B cell (primary cell): Measurements from ENCODE around the gene NEK5. TPM values are rescaled to one million over a fixed set of nuclear protein-coding genes. Genes with fewer than 3 reads are reported as not detected.

ENCODE experiments used
- ATAC-seq: fragments of 200-7000 bp; cut with Tn5 transposase; one replicate; pipeline ENCODE4 v1.10.0; 2021; ENCODE audit warnings: low read depth, mild to moderate bottlenecking, moderate number of reproducible peaks, moderate library complexity
- CTCF ChIA-PET: fragments of 350-600 bp; sonication (Branson Sonifier 250); formaldehyde crosslinking; loops from one replicate; lab custom pipeline; 2021; ENCODE audit warnings: antibody characterized with exemption, inconsistent platforms; lab: Charles Lee
- POLR2A ChIA-PET: fragments of 350-600 bp; sonication (Branson Sonifier 250); formaldehyde crosslinking; loops from one replicate; lab custom pipeline; 2021; ENCODE audit warnings: antibody characterized with exemption; lab: Charles Lee
- DNase-seq: peaks from one replicate; pipeline ENCODE4 v3.0.0; 2013
- H2AFZ ChIP-seq: 2 replicates; pipeline ENCODE4 v1.6.1; 2012; ENCODE audit warnings: mild to moderate bottlenecking, low read depth, low read length; ENCODE audit not compliant: insufficient read depth, poor library complexity, severe bottlenecking
- H3K27ac ChIP-seq, 2 donors: 1 replicate in 1 of 2; 2 replicates in 1 of 2; pipeline ENCODE4 v1.5.1; 2012 to 2013; ENCODE audit warnings: low read length in 2 of 2, mild to moderate bottlenecking in 2 of 2, moderate library complexity in 1 of 2
- H3K27me3 ChIP-seq, 4 experiments: fragments of 200-600 bp in 1 of 4; sonication (generic) in 1 of 4; replicated peaks in 1 of 4; 1 replicate in 2 of 4; 2 replicates in 2 of 4; pipeline versions ENCODE4 v1.6.1 to v1.7.0; 2013 to 2016; ENCODE audit warnings: low read length in 3 of 4, mild to moderate bottlenecking in 2 of 4, mixed read lengths in 1 of 4, moderate library complexity in 1 of 4; ENCODE audit not compliant: insufficient read depth in 4 of 4, control insufficient read depth in 3 of 4; ENCODE audit errors: control extremely low read depth in 1 of 4
- H3K36me3 ChIP-seq, 2 experiments: replicated peaks in 1 of 2; 1 replicate in 1 of 2; 2 replicates in 1 of 2; pipeline versions ENCODE4 v1.6.1 to v1.7.1; 2013; ENCODE audit warnings: low read length in 1 of 2; ENCODE audit not compliant: insufficient read depth in 2 of 2, control insufficient read depth in 1 of 2; ENCODE audit errors: control extremely low read depth in 1 of 2, extremely low read depth in 1 of 2
- H3K4me1 ChIP-seq, 2 donors: fragments of 200-600 bp in 1 of 2; sonication (generic) in 1 of 2; 1 replicate in 1 of 2; 2 replicates in 1 of 2; pipeline versions ENCODE4 v1.5.1 to v1.6.1; 2013 to 2017; ENCODE audit warnings: low read length in 2 of 2; ENCODE audit not compliant: control insufficient read depth in 2 of 2, insufficient read depth in 2 of 2
- H3K4me2 ChIP-seq: replicated peaks from 2 replicates; pipeline ENCODE3; 2012; ENCODE audit warnings: mild to moderate bottlenecking, low read depth, low read length; ENCODE audit not compliant: poor library complexity, severe bottlenecking
- H3K4me3 ChIP-seq, 5 experiments: fragments of 200-600 bp in 1 of 5; sonication (generic) in 1 of 5; 1 replicate in 3 of 5; 2 replicates in 2 of 5; pipeline versions ENCODE4 v1.5.1 to v1.7.0; 2011 to 2016; ENCODE audit warnings: low read length in 4 of 5, mild to moderate bottlenecking in 4 of 5, low read depth in 2 of 5, control low read depth in 1 of 5, moderate library complexity in 1 of 5; ENCODE audit not compliant: insufficient read depth in 1 of 5; ENCODE audit errors: control extremely low read depth in 1 of 5, extremely low read depth in 1 of 5
- H3K79me2 ChIP-seq: fragments of 200-600 bp; sonication (generic); one replicate; pipeline ENCODE4 v1.6.0; 2016; ENCODE audit warnings: low read length; ENCODE audit not compliant: control insufficient read depth, insufficient read depth
- H3K9ac ChIP-seq: fragments of 200-600 bp; sonication (generic); 2 replicates; pipeline ENCODE4 v1.6.1; 2017; ENCODE audit warnings: mild to moderate bottlenecking, low read length, moderate library complexity
- H3K9me3 ChIP-seq, 3 donors: one replicate each; pipeline versions ENCODE4 v1.6.1 to v1.7.1; 2013; ENCODE audit warnings: low read length in 2 of 3; ENCODE audit not compliant: control insufficient read depth in 2 of 3, insufficient read depth in 1 of 3; ENCODE audit errors: control extremely low read depth in 1 of 3
- H4K20me1 ChIP-seq: 2 replicates; pipeline ENCODE4 v1.6.0; 2012; ENCODE audit warnings: mild to moderate bottlenecking, low read length; ENCODE audit not compliant: insufficient read depth, control insufficient read depth, poor library complexity, severe bottlenecking
- H3K27ac Mint-ChIP-seq: one replicate; pipeline ENCODE4 v1.8.0; 2021; ENCODE audit warnings: mixed read lengths
- H3K27me3 Mint-ChIP-seq: one replicate; pipeline ENCODE4 v1.8.0; 2021; ENCODE audit warnings: mixed read lengths
- H3K4me1 Mint-ChIP-seq: one replicate; pipeline ENCODE4 v1.8.0; 2021; ENCODE audit warnings: mixed read lengths
- H3K4me3 Mint-ChIP-seq: one replicate; pipeline ENCODE4 v1.8.0; 2021; ENCODE audit warnings: mixed read lengths
- H3K9me3 Mint-ChIP-seq: one replicate; pipeline ENCODE4 v1.8.0; 2022; ENCODE audit warnings: mixed read lengths; ENCODE audit not compliant: insufficient read depth
- EZH2 ChIP-seq: IDR thresholded peaks from 2 replicates; pipeline ENCODE4 v1.6.1; 2012; ENCODE audit warnings: borderline replicate concordance, low read depth, mild to moderate bottlenecking, moderate library complexity, low read length; ENCODE audit not compliant: insufficient read depth, poor library complexity, severe bottlenecking
- WGBS: methylation state at CpG from one replicate; pipeline ENCODE4 v1.1.5; 2013; ENCODE audit warnings: missing lambda C conversion rate; ENCODE audit not compliant: insufficient coverage; 5-methylcytosine and 5-hydroxymethylcytosine counted together
- intact Hi-C: fragments of 100-400 bp; cut with micrococcal nuclease; formaldehyde crosslinking; loops from one replicate; pipeline ENCODE4 v1.10.0; 2022
- polyA plus RNA-seq: library from polyadenylated mRNA; depleted of rRNA; stranded (reverse); fragments of >200 nt; gene quantifications from 2 replicates; pipeline ENCODE4 v1.2.3, GENCODE V29; 2012
- total RNA-seq, 2 donors: library from RNA; stranded (reverse); fragments of 120-200 nt in 1 of 2; gene quantifications; 1 replicate in 1 of 2; 2 replicates in 1 of 2; pipeline versions ENCODE4 v1.2.3 to v1.2.4, GENCODE V29; 2013 to 2022
- TF ChIP-seq, protein P1 (sequence below): fragments of 200-600 bp; IDR thresholded peaks from one replicate; pipeline ENCODE4 v1.8.0; 2022; ENCODE audit warnings: antibody characterized with exemption, mild to moderate bottlenecking

NEK5 gene
- total and polyA plus RNA-seq, 2 donors (not counting 1 experiment from before 2014, with no cell fraction given) = not detected

DNA sequence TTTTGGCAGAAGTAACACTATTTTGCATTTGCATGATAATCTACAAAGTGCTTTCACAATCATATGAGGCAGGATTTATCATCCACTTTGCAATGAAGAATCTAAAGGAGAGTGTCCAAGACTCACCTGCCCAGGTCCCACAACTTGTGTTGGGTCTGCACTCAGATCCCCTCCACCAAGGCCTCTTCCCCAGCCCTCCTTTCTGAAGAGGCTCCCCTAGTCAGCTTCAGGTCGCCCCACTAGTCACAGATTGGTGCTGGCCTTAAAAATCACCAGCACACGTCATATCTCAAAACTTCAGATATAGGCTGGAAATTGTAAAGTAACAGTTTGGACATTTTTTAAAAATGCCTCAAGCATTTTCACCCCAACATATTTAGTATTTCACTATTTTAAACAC lies 135.2 kb downstream of the NEK5 start:
- ATAC-seq (no peak), DNase-seq (no peak)
- Histone ChIP-seq H3K4me1 (no peaks in the 10 kb centered on the region), H3K9ac (no peak overlapping the region), H3K36me3 (no peaks in the 10 kb centered on the region), H3K4me2 (no peak overlapping the region), H3K9me3 (no peaks in the 10 kb centered on the region), H3K4me3 (no peak overlapping the region), H2AFZ (no peak overlapping the region), H3K27ac (no peak overlapping the region), H3K79me2 (no peaks in the 10 kb centered on the region), H3K27me3 (peaks cover 0 to 13% (median 2%) of the 10 kb centered on the region in 4 experiments), H4K20me1 (no peaks in the 10 kb centered on the region)
- Mint-ChIP-seq H3K27ac (no peak overlapping the region), H3K9me3 (no peaks in the 10 kb centered on the region), H3K27me3 (peaks cover 22% of the 10 kb centered on the region), H3K4me1 (no peaks in the 10 kb centered on the region), H3K4me3 (no peak overlapping the region)
- no CpG with 5 or more reads among the region's 2 CpGs for WGBS
- intact Hi-C loops = no loop called here
- ChIA-PET CTCF (interaction anchor here (1.3 to 1.7 kb wide), 2 partner anchors 8 to 10 kb away, joined by 3 to 4 read pairs; no protein-coding TSS in a partner anchor), POLR2A (no interaction called here)
- TF ChIP-seq EZH2 = no peak
- TF ChIP-seq, protein P1, sequence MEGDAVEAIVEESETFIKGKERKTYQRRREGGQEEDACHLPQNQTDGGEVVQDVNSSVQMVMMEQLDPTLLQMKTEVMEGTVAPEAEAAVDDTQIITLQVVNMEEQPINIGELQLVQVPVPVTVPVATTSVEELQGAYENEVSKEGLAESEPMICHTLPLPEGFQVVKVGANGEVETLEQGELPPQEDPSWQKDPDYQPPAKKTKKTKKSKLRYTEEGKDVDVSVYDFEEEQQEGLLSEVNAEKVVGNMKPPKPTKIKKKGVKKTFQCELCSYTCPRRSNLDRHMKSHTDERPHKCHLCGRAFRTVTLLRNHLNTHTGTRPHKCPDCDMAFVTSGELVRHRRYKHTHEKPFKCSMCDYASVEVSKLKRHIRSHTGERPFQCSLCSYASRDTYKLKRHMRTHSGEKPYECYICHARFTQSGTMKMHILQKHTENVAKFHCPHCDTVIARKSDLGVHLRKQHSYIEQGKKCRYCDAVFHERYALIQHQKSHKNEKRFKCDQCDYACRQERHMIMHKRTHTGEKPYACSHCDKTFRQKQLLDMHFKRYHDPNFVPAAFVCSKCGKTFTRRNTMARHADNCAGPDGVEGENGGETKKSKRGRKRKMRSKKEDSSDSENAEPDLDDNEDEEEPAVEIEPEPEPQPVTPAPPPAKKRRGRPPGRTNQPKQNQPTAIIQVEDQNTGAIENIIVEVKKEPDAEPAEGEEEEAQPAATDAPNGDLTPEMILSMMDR = no peak

DNA sequence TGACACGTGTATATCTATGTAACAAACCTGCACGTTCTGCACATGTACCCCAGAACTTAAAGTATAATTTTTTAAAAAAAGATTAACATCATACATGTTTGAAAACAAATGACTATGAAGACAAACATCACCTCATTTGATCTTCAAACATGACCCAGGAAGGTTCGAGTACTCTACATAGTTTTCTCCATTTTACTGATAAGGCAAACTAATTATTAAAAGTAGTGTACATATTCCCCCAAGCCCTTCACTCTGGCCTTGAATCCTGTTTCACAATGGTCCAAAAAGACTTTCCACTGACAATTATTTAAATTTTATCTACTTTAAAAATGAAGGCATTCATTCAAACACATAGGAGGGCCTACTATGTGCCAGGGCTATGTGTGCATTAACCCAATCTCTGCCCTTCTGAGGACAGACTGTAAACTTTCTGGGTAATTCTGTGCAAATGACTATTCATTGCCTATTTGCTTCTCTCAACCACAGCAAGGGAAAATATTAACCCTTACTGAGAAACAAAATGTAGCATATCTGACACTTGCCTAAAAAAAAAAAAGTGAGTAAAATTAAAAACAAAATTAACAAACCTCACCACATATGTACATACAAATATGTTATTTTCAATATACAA lies 139.8 kb downstream of the NEK5 start:
- CTCF ChIA-PET = no interaction called here
- no peak for TF ChIP-seq EZH2
- TF ChIP-seq, protein P1 = no peak
- no peak for ATAC-seq

More for the DNA sequence above, 139.8 kb downstream of the NEK5 start:
- Mint-ChIP-seq H3K9me3 (peaks cover 3% of the 10 kb centered on the region), H3K27ac (no peak overlapping the region), H3K4me3 (no peak overlapping the region), H3K4me1 (no peaks in the 10 kb centered on the region), H3K27me3 (peaks cover 21% of the 10 kb centered on the region)
- Histone ChIP-seq H3K9me3 (no peaks in the 10 kb centered on the region), H3K36me3 (no peaks in the 10 kb centered on the region), H3K4me3 (no peak overlapping the region), H3K4me1 (no peaks in the 10 kb centered on the region), H3K4me2 (no peak overlapping the region), H3K79me2 (no peaks in the 10 kb centered on the region), H2AFZ (no peak overlapping the region), H3K27ac (no peak overlapping the region), H3K27me3 (no peaks in the 10 kb centered on the region), H4K20me1 (no peaks in the 10 kb centered on the region), H3K9ac (no peak overlapping the region)
- intact Hi-C loops = no loop called here
- POLR2A ChIA-PET = no interaction called here
- WGBS = no CpG with 5 or more reads among the region's 3 CpGs
- DNase-seq = no peak
